ENCODE data around the gene FRYL. TPM values are rescaled to one million over a fixed set of nuclear protein-coding genes. Genes with fewer than 3 reads are reported as not detected.

The FRYL gene
- total and polyA plus RNA-seq, 2 of the 13 experiments (the other 11 are each of a cell fraction or from before 2014, with no cell fraction given): 9.7 to 19.6 TPM

DNA sequence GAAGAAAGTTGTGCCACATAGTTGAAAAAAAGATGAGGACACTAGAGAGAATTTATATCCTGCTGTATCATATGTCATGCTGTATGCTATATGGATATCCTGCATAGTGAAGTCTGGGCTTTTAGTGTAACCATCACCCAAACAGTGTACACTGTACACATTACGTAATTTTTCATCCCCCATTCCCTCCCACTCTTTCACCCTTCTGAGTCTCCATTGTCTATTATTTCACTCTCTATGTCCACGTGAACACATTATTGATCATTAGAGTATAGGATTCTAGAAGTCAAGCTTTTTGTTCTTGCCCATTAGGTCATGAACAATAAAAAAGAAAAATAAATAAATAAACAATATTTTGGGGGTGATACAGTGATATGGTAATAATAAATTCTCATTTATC, 18.0 kb upstream of the FRYL start:
- ChIA-PET POLR2A (no interaction called here), CTCF (ENCODE audit: low intra/inter-chr PET ratio, low total read pairs) (no interaction called here)
- no peak overlapping the region for H2AFZ ChIP-seq (ENCODE audit: low read length)
- in situ Hi-C loops (cut with HindIII; ENCODE audit: extremely low pct_ligation_motif_present, low pct_unique_long_range_greater_than_20kb) (loop anchor here (25.0 kb wide), 1 partner anchor 211 kb away; no protein-coding TSS in a partner anchor), intact Hi-C loops (cut with micrococcal nuclease; ENCODE audit: unreplicated experiment) (no loop called here)
- WGBS (ENCODE audit: low lambda C conversion rate): 5% methylated on average over 2 of the region's 2 CpGs
- BruUV-seq (replicated peaks): no TSS peak
- no peaks in the 10 kb centered on the region for H3K9me3 ChIP-seq (ENCODE audit: low read length)
- no peak overlapping the region for H3K4me3 ChIP-seq (replicated peaks in 1 of 3; ENCODE audit: insufficient read depth in 1 of 3, low read depth in 2 of 3, low read length in 3 of 3)
- no peak overlapping the region for H3K27ac ChIP-seq (ENCODE audit: extremely low read length, insufficient read depth, low read length)
- H3K79me2 ChIP-seq (ENCODE audit: insufficient read depth, low read length): no peaks in the 10 kb centered on the region
- no peaks in the 10 kb centered on the region for H4K20me1 ChIP-seq (ENCODE audit: insufficient read depth, low read length)
- no peak for FAIRE-seq
- H3K27me3 ChIP-seq (ENCODE audit: control insufficient read depth in 1 of 2, insufficient read depth in 2 of 2, low read length in 2 of 2): no peaks in the 10 kb centered on the region; a peak in 2 of 5 replicates
- ATAC-seq: 0 out of 3 replicates have a peak, but pooled peaks have one; percentile 29
- H3K4me1 ChIP-seq (ENCODE audit: insufficient read depth, low read length): peaks cover 37% of the 10 kb centered on the region
- no peak overlapping the region for H3K9ac ChIP-seq (ENCODE audit: insufficient read depth, low read depth, low read length)
- H3K4me2 ChIP-seq (ENCODE audit: low read depth, low read length): no peak overlapping the region
- DNase-seq (ENCODE audit: low spot score): no peak
- no peaks in the 10 kb centered on the region for H3K36me3 ChIP-seq (replicated peaks in 1 of 2; ENCODE audit: control insufficient read depth in 1 of 2, insufficient read depth in 2 of 2, low read length in 2 of 2)
- no peak for TF ChIP-seq ZNF101 (CRISPR knock-in tag; IDR thresholded peaks at IDR 0.05; ENCODE audit: borderline replicate concordance, low read depth)
- no peak for TF ChIP-seq FOXA1 (IDR thresholded peaks at IDR 0.05)
- no peak for TF ChIP-seq FOXA1 (CRISPR knock-in tag; IDR thresholded peaks at IDR 0.05)
- TF ChIP-seq CEBPG (CRISPR knock-in tag; IDR thresholded peaks at IDR 0.05): no peak; the same call in 1 of the 2 replicates
- no peak for TF ChIP-seq SMAD3 (CRISPR knock-in tag; IDR thresholded peaks at IDR 0.05)
- TF ChIP-seq CCAR2 (optimal IDR thresholded peaks at IDR 0.05; ENCODE audit: low read depth, low read length): no peak
- TF ChIP-seq GFI1 (CRISPR knock-in tag; IDR thresholded peaks at IDR 0.05; ENCODE audit: borderline replicate concordance): no peak
- TF ChIP-seq, protein P1, sequence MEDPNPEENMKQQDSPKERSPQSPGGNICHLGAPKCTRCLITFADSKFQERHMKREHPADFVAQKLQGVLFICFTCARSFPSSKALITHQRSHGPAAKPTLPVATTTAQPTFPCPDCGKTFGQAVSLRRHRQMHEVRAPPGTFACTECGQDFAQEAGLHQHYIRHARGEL (CRISPR knock-in tag; IDR thresholded peaks at IDR 0.05): no peak
- TF ChIP-seq TCF7L2 (IDR thresholded peaks at IDR 0.05; ENCODE audit: low read depth, low read length): no peak
- TF ChIP-seq SMAD9 (CRISPR knock-in tag; IDR thresholded peaks at IDR 0.05): no peak
- TF ChIP-seq, protein P2, sequence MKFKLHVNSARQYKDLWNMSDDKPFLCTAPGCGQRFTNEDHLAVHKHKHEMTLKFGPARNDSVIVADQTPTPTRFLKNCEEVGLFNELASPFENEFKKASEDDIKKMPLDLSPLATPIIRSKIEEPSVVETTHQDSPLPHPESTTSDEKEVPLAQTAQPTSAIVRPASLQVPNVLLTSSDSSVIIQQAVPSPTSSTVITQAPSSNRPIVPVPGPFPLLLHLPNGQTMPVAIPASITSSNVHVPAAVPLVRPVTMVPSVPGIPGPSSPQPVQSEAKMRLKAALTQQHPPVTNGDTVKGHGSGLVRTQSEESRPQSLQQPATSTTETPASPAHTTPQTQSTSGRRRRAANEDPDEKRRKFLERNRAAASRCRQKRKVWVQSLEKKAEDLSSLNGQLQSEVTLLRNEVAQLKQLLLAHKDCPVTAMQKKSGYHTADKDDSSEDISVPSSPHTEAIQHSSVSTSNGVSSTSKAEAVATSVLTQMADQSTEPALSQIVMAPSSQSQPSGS (CRISPR knock-in tag; IDR thresholded peaks at IDR 0.05): no peak
- TF ChIP-seq ATF7 (IDR thresholded peaks at IDR 0.05): peak; percentile 33; the same call in 1 of the 2 replicates
- TF ChIP-seq ATF7 (CRISPR knock-in tag; IDR thresholded peaks at IDR 0.05): no peak
- TF ChIP-seq, protein P3, sequence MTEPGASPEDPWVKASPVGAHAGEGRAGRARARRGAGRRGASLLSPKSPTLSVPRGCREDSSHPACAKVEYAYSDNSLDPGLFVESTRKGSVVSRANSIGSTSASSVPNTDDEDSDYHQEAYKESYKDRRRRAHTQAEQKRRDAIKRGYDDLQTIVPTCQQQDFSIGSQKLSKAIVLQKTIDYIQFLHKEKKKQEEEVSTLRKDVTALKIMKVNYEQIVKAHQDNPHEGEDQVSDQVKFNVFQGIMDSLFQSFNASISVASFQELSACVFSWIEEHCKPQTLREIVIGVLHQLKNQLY (CRISPR knock-in tag; IDR thresholded peaks at IDR 0.05): peak; percentile 71
- TF ChIP-seq, protein P4, sequence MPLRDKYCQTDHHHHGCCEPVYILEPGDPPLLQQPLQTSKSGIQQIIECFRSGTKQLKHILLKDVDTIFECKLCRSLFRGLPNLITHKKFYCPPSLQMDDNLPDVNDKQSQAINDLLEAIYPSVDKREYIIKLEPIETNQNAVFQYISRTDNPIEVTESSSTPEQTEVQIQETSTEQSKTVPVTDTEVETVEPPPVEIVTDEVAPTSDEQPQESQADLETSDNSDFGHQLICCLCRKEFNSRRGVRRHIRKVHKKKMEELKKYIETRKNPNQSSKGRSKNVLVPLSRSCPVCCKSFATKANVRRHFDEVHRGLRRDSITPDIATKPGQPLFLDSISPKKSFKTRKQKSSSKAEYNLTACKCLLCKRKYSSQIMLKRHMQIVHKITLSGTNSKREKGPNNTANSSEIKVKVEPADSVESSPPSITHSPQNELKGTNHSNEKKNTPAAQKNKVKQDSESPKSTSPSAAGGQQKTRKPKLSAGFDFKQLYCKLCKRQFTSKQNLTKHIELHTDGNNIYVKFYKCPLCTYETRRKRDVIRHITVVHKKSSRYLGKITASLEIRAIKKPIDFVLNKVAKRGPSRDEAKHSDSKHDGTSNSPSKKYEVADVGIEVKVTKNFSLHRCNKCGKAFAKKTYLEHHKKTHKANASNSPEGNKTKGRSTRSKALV (CRISPR knock-in tag; IDR thresholded peaks at IDR 0.05): no peak
- no peak for TF ChIP-seq ERF (CRISPR knock-in tag; IDR thresholded peaks at IDR 0.05)
- TF ChIP-seq TOE1 (CRISPR knock-in tag; IDR thresholded peaks at IDR 0.05): no peak
- no peak for TF ChIP-seq SOX13 (IDR thresholded peaks at IDR 0.05)
- peak in 1 of 2 experiments; percentile 89; a peak in 2 of 4 replicates for TF ChIP-seq SOX13 (CRISPR knock-in tag; conservative IDR thresholded peaks at IDR 0.05 in 1 of 2, IDR thresholded peaks at IDR 0.05 in 1 of 2)
- TF ChIP-seq CHD2 (IDR thresholded peaks at IDR 0.05; ENCODE audit: low read depth, low read length): no peak
- TF ChIP-seq GABPA (IDR thresholded peaks at IDR 0.05; ENCODE audit: low read depth, low read length): no peak
- TF ChIP-seq GABPA (CRISPR knock-in tag; IDR thresholded peaks at IDR 0.05; ENCODE audit: low read depth): no peak
- TF ChIP-seq TGIF2 (CRISPR knock-in tag; IDR thresholded peaks at IDR 0.05): no peak
- TF ChIP-seq, protein P5, sequence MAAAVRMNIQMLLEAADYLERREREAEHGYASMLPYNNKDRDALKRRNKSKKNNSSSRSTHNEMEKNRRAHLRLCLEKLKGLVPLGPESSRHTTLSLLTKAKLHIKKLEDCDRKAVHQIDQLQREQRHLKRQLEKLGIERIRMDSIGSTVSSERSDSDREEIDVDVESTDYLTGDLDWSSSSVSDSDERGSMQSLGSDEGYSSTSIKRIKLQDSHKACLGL (CRISPR knock-in tag; IDR thresholded peaks at IDR 0.05): no peak

All from HepG2 (cell line).